Large intestine (tissue), 12 donors: ENCODE data around the gene DIP2B. TPM values are rescaled to one million over a fixed set of nuclear protein-coding genes. Genes with fewer than 3 reads are reported as not detected.
A peak's percentile ranks its signal among the peaks of the same experiment; 100 is the strongest.
"Not testable (repeated sequence)": the region's sequence is repeated elsewhere in the genome, so short reads cannot be mapped to it uniquely, and the experiment has no call there.

ENCODE experiments used
- DNase-seq, 2 donors: peaks; one replicate each; pipeline versions ENCODE4 v3.0.0 to v3.0.0-alpha.2; 2013
- H3K27ac ChIP-seq: one replicate; pipeline ENCODE4 v1.5.1; 2013; ENCODE audit warnings: low read length
- H3K27me3 ChIP-seq: 2 replicates; pipeline ENCODE4 v1.6.1; 2013; ENCODE audit warnings: low read length; ENCODE audit not compliant: control insufficient read depth, insufficient read depth
- H3K36me3 ChIP-seq: 2 replicates; pipeline ENCODE4 v1.6.1; 2013; ENCODE audit warnings: low read length; ENCODE audit not compliant: control insufficient read depth, insufficient read depth
- H3K4me1 ChIP-seq: one replicate; pipeline ENCODE4 v1.6.1; 2013; ENCODE audit warnings: low read length; ENCODE audit not compliant: control insufficient read depth, insufficient read depth
- H3K4me3 ChIP-seq: one replicate; pipeline ENCODE4 v1.5.1; 2013; ENCODE audit warnings: low read length
- H3K9me3 ChIP-seq: one replicate; pipeline ENCODE4 v1.6.1; 2013; ENCODE audit warnings: mild to moderate bottlenecking, low read depth, low read length, moderate library complexity; ENCODE audit not compliant: control insufficient read depth
- WGBS: methylation state at CpG from one replicate; pipeline ENCODE4 v1.1.5; 2013; ENCODE audit warnings: low lambda C conversion rate; ENCODE audit not compliant: insufficient coverage; 5-methylcytosine and 5-hydroxymethylcytosine counted together
- long read RNA-seq, 11 donors: transcript quantifications; one replicate each; lab custom pipeline, GENCODE V29; 2026
- polyA plus RNA-seq: library from polyadenylated mRNA; unstranded; fragments of 120-200 nt; gene quantifications from one replicate; pipeline ENCODE4 v1.2.1, GENCODE V29; 2013

Gene DIP2B
- 18.2 TPM for polyA plus RNA-seq
- long read RNA-seq, donor 1 = 0 reads
- long read RNA-seq, donor 2, full-length matches to known transcripts = 2 of 15 reads
- long read RNA-seq, donor 2, partial matches to known transcripts = 13 of 15 reads
- long read RNA-seq, donor 2, other reads (novel, unspliced or antisense) = 0 of 15 reads
- long read RNA-seq, donor 3 = 0 reads
- long read RNA-seq, donor 4, partial matches to known transcripts = 0 of 2 reads
- long read RNA-seq, donor 4, other reads (novel, unspliced or antisense) = 0 of 2 reads
- long read RNA-seq, donor 5, partial matches to known transcripts = 5 of 5 reads
- long read RNA-seq, donor 5, other reads (novel, unspliced or antisense) = 0 of 5 reads
- long read RNA-seq, donor 6, partial matches to known transcripts = 6 of 6 reads
- long read RNA-seq, donor 6, other reads (novel, unspliced or antisense) = 0 of 6 reads
- long read RNA-seq, donor 7, full-length matches to known transcripts = 2 of 8 reads
- long read RNA-seq, donor 7, partial matches to known transcripts = 6 of 8 reads
- long read RNA-seq, donor 7, other reads (novel, unspliced or antisense) = 0 of 8 reads
- long read RNA-seq, donor 8, full-length matches to known transcripts = 3 of 14 reads
- long read RNA-seq, donor 8, partial matches to known transcripts = 11 of 14 reads
- long read RNA-seq, donor 8, other reads (novel, unspliced or antisense) = 0 of 14 reads
- long read RNA-seq, donor 9, partial matches to known transcripts = 0 of 2 reads
- long read RNA-seq, donor 9, other reads (novel, unspliced or antisense) = 0 of 2 reads
- long read RNA-seq, donor 10, partial matches to known transcripts = 5 of 6 reads
- long read RNA-seq, donor 10, other reads (novel, unspliced or antisense) = 0 of 6 reads
- long read RNA-seq, donor 11, partial matches to known transcripts = 5 of 5 reads
- long read RNA-seq, donor 11, other reads (novel, unspliced or antisense) = 0 of 5 reads

DNA sequence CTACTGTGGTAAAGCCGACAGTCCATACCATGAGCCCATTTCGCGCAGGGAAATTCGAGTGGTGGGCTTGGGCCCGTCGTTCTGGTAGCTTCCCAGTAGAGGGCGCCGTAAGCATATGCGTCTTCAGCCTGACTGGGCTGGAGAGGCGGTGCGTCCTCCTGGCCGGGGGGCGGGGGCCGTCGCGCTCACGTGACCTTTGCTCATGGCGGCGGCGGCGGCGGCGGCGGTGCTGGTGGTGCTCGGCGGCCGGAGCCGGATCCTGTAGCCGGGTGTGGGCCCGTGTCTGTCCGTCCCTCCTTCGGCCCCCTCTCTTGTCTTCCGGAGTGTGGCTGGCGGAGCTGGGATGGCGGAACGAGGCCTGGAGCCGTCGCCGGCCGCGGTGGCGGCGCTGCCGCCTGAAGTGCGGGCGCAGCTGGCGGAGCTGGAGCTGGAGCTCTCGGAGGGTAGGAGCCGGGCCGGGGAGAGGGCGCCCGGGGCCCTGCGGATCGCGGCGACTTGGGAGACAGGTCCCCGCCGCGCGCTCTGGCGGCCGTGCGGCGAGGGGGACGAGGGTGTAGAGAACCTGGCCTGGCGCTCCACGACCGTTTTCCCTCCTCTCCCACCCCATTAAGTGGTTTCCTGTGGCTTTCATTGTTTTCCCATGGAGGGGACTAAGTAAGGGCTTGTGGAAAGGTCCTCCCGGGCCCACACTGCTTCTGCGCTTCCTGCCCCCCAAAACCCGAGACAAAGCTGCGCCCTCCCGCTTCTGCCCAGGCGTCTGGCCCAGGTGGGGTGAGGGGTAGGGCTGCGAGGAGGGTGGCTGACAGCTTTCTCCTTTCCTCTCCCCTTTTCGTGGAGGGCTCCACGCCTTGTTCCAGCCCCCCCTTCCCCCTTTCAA, at the start of gene DIP2B:
Gene DIP2B, plus strand, starts transcription at position 188 of the 877 bp plus-strand sequence. Its CDS starts 156 bp downstream, at position 344.
- no CpG with 5 or more reads among the region's 77 CpGs for WGBS
- peak within 1 kb of the TSS; percentile 85 for H3K4me3 ChIP-seq
- H3K27ac ChIP-seq = peak within 1 kb of the TSS; percentile 73
- no peaks in the 10 kb centered on the region for H3K9me3 ChIP-seq
- H3K27me3 ChIP-seq = no peaks in the 10 kb centered on the region
- no peaks in the 10 kb centered on the region for H3K36me3 ChIP-seq
- peak; percentile 87 to 94 for DNase-seq
- H3K4me1 ChIP-seq = peaks cover 18% of the 10 kb centered on the region

DNA sequence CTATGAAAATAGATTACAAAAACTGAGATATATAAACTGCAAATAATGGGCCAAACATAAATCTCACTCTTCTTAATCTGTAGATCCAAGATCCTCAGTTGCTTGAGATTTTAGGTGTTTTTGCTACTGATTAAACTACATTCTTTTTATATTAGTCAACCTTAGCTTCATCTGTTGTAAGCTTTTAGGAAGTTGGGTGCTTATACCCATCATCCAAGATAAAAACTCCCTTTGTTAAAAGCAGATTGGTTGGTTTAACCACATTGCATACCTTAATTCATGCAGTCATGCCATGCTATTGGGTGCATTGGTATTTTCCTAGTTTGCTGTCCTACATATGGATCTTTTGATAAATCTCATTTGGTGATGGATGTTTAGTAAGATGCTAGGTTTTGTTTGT, 46.2 kb upstream of the DIP2B start:
- no peaks in the 10 kb centered on the region for H3K27me3 ChIP-seq
- DNase-seq = no peak
- peaks cover 33% of the 10 kb centered on the region for H3K36me3 ChIP-seq
- H3K4me1 ChIP-seq = no peaks in the 10 kb centered on the region
- no peak overlapping the region for H3K4me3 ChIP-seq
- H3K9me3 ChIP-seq = no peaks in the 10 kb centered on the region
- H3K27ac ChIP-seq = no peak overlapping the region

- no peak for DNase-seq
- H3K4me3 ChIP-seq = no peak overlapping the region
- H3K27me3 ChIP-seq = no peaks in the 10 kb centered on the region
- no peak overlapping the region for H3K27ac ChIP-seq
- H3K36me3 ChIP-seq = peaks cover 28% of the 10 kb centered on the region
- no peaks in the 10 kb centered on the region for H3K4me1 ChIP-seq
- no peaks in the 10 kb centered on the region for H3K9me3 ChIP-seq
- no CpG with 5 or more reads among the region's 3 CpGs for WGBS
Measured at GRCh38 chr12:50467439-50467838, 37.3 kb upstream of the DIP2B start.

GRCh38 chr12:50477241-50477832, 27.4 kb upstream of the DIP2B start:
- no peak overlapping the region for H3K27ac ChIP-seq
- H3K4me1 ChIP-seq = no peaks in the 10 kb centered on the region
- no peaks in the 10 kb centered on the region for H3K9me3 ChIP-seq
- no peak for DNase-seq
- no peaks in the 10 kb centered on the region for H3K27me3 ChIP-seq
- H3K36me3 ChIP-seq = peaks cover 22% of the 10 kb centered on the region
- H3K4me3 ChIP-seq = no peak overlapping the region
- WGBS = 83% methylated on average over 1 of the region's 1 CpG

DNA sequence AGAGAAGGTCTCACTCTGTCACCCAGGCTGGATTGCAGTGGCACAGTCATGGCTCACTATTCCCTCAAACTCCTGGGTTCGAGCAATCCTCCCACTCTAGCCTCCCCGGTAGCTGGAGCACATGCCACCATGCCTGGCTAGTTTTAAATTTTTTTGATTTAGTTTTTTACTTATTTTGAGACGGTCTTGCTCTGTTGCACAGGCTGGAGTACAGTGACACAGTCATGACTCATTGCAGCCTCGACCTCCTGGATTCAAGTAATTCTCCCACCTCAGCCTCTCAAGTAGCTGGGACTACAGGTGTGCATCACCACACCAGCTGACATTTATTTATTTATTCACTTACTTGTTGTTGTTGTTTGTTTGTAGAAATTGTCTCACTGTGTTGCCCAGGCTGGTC, 22.2 kb upstream of the DIP2B start:
- Histone ChIP-seq H3K4me3 (no peak overlapping the region), H3K4me1 (no peaks in the 10 kb centered on the region), H3K36me3 (no peaks in the 10 kb centered on the region), H3K9me3 (no peaks in the 10 kb centered on the region), H3K27ac (no peak overlapping the region), H3K27me3 (no peaks in the 10 kb centered on the region)
- DNase-seq = no peak
- no CpG with 5 or more reads among the region's 4 CpGs for WGBS

- H3K4me1 ChIP-seq = no peaks in the 10 kb centered on the region
- H3K27ac ChIP-seq = no peak overlapping the region
- H3K36me3 ChIP-seq = no peaks in the 10 kb centered on the region
- DNase-seq = no peak
- H3K4me3 ChIP-seq = no peak overlapping the region
- no peaks in the 10 kb centered on the region for H3K27me3 ChIP-seq
- WGBS = no CpG with 5 or more reads among the region's 1 CpG
- H3K9me3 ChIP-seq = no peaks in the 10 kb centered on the region
Measured at GRCh38 chr12:50483488-50483887, 21.3 kb upstream of the DIP2B start.

DNA sequence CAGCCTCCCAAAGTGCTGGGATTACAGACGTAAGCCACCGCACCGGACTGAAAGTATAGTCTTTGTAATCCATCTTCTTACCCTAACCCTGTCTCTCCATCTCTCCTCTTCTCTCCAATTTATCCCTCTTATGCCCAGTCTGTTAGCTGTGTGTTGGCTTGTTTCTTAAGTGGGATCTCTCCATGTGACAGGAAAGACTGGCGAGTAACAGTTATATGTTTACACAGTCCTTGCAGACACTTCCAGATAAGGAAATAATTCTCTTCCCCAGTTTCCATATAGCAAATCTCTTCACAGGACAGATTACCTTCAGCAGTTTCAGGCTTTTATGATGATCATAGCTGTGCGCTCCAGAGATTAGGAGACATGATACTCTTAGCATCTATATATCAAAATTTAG, 16.0 kb upstream of the DIP2B start:
- Histone ChIP-seq H3K4me1 (no peaks in the 10 kb centered on the region), H3K27ac (no peak overlapping the region), H3K9me3 (peaks cover 3% of the 10 kb centered on the region), H3K27me3 (no peaks in the 10 kb centered on the region), H3K36me3 (no peaks in the 10 kb centered on the region), H3K4me3 (no peak overlapping the region)
- no CpG with 5 or more reads among the region's 5 CpGs for WGBS
- no peak for DNase-seq

GRCh38 chr12:50498119-50498518, 6.7 kb upstream of the DIP2B start:
- not testable (repeated sequence) for H3K4me3 ChIP-seq, H3K36me3 ChIP-seq, DNase-seq, H3K27me3 ChIP-seq, H3K4me1 ChIP-seq, H3K27ac ChIP-seq
- no CpG with 5 or more reads among the region's 11 CpGs for WGBS
- H3K9me3 ChIP-seq = peaks cover 11% of the 10 kb centered on the region

GRCh38 chr12:50505675-50506530, 1.1 kb downstream of the DIP2B start:
- Histone ChIP-seq H3K27me3 (no peaks in the 10 kb centered on the region), H3K4me1 (peaks cover 18% of the 10 kb centered on the region), H3K4me3 (peak overlapping the region; percentile 85), H3K36me3 (no peaks in the 10 kb centered on the region), H3K9me3 (no peaks in the 10 kb centered on the region), H3K27ac (peak overlapping the region; percentile 73)
- DNase-seq = peak in 1 of 2 donors; percentile 52
- 0% methylated on average over 1 of the region's 11 CpGs for WGBS
